Measurements from ENCODE around the gene TFIP11. TPM values are rescaled to one million over a fixed set of nuclear protein-coding genes. Genes with fewer than 3 reads are reported as not detected.

The TFIP11 gene
- total RNA-seq, 1 donor from 2014 or later, result 26.2 TPM

DNA sequence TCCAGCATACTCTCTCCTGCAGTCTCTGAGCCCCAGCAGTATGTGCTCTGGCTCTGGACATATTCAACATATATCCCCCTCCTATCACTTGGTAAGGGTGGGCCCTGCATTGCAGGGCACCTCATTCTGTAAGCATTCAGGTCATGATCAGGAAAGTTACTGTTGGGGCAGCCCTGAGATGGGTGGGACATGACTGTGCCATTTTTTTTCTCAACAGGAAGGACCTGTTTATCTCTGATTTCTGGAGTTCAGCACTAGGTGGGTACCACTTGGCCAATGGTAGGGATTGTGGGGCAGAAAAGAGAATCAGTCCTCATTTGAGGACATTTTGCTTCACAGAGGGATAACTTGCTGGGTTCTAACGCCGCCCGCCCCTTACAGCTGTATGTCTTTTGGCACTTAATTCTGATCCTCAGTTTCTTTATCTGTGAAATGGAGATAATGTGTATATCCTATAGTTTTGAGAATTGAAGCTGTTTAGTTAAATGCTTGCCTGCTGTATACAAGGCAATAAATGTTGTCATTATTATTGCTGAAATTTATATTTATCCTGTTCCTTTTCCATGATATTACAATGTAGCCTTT, 26.4 kb downstream of the TFIP11 start:
- no peak for TF ChIP-seq EZH2phosphoT487 (IDR thresholded peaks at IDR 0.05)
- TF ChIP-seq, protein P1, sequence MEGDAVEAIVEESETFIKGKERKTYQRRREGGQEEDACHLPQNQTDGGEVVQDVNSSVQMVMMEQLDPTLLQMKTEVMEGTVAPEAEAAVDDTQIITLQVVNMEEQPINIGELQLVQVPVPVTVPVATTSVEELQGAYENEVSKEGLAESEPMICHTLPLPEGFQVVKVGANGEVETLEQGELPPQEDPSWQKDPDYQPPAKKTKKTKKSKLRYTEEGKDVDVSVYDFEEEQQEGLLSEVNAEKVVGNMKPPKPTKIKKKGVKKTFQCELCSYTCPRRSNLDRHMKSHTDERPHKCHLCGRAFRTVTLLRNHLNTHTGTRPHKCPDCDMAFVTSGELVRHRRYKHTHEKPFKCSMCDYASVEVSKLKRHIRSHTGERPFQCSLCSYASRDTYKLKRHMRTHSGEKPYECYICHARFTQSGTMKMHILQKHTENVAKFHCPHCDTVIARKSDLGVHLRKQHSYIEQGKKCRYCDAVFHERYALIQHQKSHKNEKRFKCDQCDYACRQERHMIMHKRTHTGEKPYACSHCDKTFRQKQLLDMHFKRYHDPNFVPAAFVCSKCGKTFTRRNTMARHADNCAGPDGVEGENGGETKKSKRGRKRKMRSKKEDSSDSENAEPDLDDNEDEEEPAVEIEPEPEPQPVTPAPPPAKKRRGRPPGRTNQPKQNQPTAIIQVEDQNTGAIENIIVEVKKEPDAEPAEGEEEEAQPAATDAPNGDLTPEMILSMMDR (IDR thresholded peaks at IDR 0.05), result no peak
- no peak for TF ChIP-seq EZH2 (IDR thresholded peaks at IDR 0.05)
- H3K27me3 ChIP-seq, result no peaks in the 10 kb centered on the region
- peaks cover 51% of the 10 kb centered on the region for H3K79me2 ChIP-seq (ENCODE audit: low read depth)
- Mint-ChIP-seq H3K4me1 (peaks cover 31% of the 10 kb centered on the region), H3K9me3 (no peaks in the 10 kb centered on the region), H3K27me3 (ENCODE audit: insufficient read depth, low read depth) (no peaks in the 10 kb centered on the region), H3K27ac (no peak overlapping the region), H3K4me3 (no peak overlapping the region), H3K36me3 (peaks cover 21% of the 10 kb centered on the region)
- H2AFZ ChIP-seq (replicated peaks), result no peak overlapping the region
- H3K27ac ChIP-seq, result no peak overlapping the region
- H3K4me2 ChIP-seq, result no peak overlapping the region
- no peak overlapping the region for H3K4me3 ChIP-seq
- H3K36me3 ChIP-seq, result peaks cover 3% of the 10 kb centered on the region
- no peak overlapping the region for H3K9ac ChIP-seq
- peaks cover 29% of the 10 kb centered on the region for H3F3A ChIP-seq (ENCODE audit: low read depth)
- DNase-seq (ENCODE audit: low spot score), result no peak
- no peaks in the 10 kb centered on the region for H4K20me1 ChIP-seq (ENCODE audit: low read depth)
- H3K4me1 ChIP-seq, result peaks cover 15% of the 10 kb centered on the region
- H3K9me3 ChIP-seq (ENCODE audit: low read depth), result no peaks in the 10 kb centered on the region

DNA sequence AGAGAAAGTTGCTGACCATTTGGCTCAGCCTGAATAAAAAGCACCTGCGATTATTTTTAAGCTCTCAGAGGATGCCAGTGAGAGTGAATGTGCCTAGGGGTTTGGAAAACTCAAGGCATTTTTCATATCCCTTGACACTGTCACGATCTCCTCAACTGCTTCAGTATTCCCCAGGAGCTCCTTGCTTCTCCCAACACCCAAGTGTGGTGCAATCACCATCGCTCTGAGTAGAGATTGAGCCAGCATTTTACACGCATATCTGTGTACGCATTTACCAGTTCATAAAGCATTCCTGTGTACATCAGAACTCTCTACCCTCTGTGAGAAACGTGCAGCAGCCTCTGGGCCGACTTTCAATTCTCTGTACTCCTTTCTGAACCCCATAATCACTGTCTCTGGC, 27.3 kb downstream of the TFIP11 start:
- H3K27ac Mint-ChIP-seq, result no peak overlapping the region
- Histone ChIP-seq H3K4me1 (peaks cover 16% of the 10 kb centered on the region), H3K9ac (no peak overlapping the region), H3K4me3 (peak overlapping the region; percentile 78), H3F3A (ENCODE audit: low read depth) (peaks cover 27% of the 10 kb centered on the region), H4K20me1 (ENCODE audit: low read depth) (no peaks in the 10 kb centered on the region), H3K79me2 (ENCODE audit: low read depth) (peaks cover 60% of the 10 kb centered on the region), H3K27ac (no peak overlapping the region), H3K27me3 (no peaks in the 10 kb centered on the region), H3K9me3 (ENCODE audit: low read depth) (no peaks in the 10 kb centered on the region), H3K4me2 (peak overlapping the region; percentile 84), H3K36me3 (no peaks in the 10 kb centered on the region), H2AFZ (replicated peaks) (no peak overlapping the region)
- H3K4me1 Mint-ChIP-seq, result peaks cover 37% of the 10 kb centered on the region
- no peaks in the 10 kb centered on the region for H3K9me3 Mint-ChIP-seq
- peak overlapping the region; percentile 98 for H3K4me3 Mint-ChIP-seq
- H3K27me3 Mint-ChIP-seq (ENCODE audit: insufficient read depth, low read depth), result no peaks in the 10 kb centered on the region
- no peak for DNase-seq (ENCODE audit: low spot score)
- H3K36me3 Mint-ChIP-seq, result peaks cover 18% of the 10 kb centered on the region
- TF ChIP-seq EZH2phosphoT487 (IDR thresholded peaks at IDR 0.05) (no peak), EZH2 (IDR thresholded peaks at IDR 0.05) (no peak)
- TF ChIP-seq, protein P1 (IDR thresholded peaks at IDR 0.05), result no peak

DNA sequence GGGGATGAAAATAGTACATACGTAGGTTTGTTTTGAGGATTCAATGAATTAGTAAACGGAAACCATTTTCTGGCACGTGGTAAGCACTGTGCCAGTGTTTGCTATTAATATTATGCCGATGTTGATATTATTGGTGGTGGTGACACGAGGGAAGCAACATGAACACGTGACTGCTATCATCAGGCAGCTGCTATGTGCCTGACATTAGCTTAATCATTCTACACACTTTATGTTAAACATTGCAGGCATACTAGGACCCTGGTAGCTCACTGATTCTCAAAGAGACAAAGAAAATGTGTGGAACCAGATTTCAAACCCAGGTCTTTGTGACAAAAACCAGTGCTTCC, 27.9 kb downstream of the TFIP11 start:
- peaks cover 12% of the 10 kb centered on the region for H3K36me3 Mint-ChIP-seq
- Histone ChIP-seq H3K27me3 (no peaks in the 10 kb centered on the region), H4K20me1 (ENCODE audit: low read depth) (peaks cover under 1% of the 10 kb centered on the region), H3K9ac (peak overlapping the region; percentile 39), H3K27ac (no peak overlapping the region), H3F3A (ENCODE audit: low read depth) (peaks cover 23% of the 10 kb centered on the region), H3K4me2 (peak overlapping the region; percentile 84), H3K36me3 (no peaks in the 10 kb centered on the region), H2AFZ (replicated peaks) (no peak overlapping the region), H3K4me3 (peak overlapping the region; percentile 78), H3K9me3 (ENCODE audit: low read depth) (no peaks in the 10 kb centered on the region), H3K79me2 (ENCODE audit: low read depth) (peaks cover 67% of the 10 kb centered on the region), H3K4me1 (peaks cover 22% of the 10 kb centered on the region)
- H3K27me3 Mint-ChIP-seq (ENCODE audit: insufficient read depth, low read depth), result no peaks in the 10 kb centered on the region
- H3K4me1 Mint-ChIP-seq, result peaks cover 44% of the 10 kb centered on the region
- DNase-seq (ENCODE audit: low spot score), result no peak
- no peak overlapping the region for H3K27ac Mint-ChIP-seq
- no peaks in the 10 kb centered on the region for H3K9me3 Mint-ChIP-seq
- peak overlapping the region; percentile 98 for H3K4me3 Mint-ChIP-seq
- TF ChIP-seq EZH2 (IDR thresholded peaks at IDR 0.05) (no peak), EZH2phosphoT487 (IDR thresholded peaks at IDR 0.05) (no peak)
- TF ChIP-seq, protein P1 (IDR thresholded peaks at IDR 0.05), result no peak
